GM12878 (cell line): ENCODE results near the gene CCNJ. TPM values are rescaled to one million over a fixed set of nuclear protein-coding genes. Genes with fewer than 3 reads are reported as not detected.

Source experiments
- ATF3 ChIP-seq: IDR thresholded peaks from 2 replicates; pipeline ENCODE4 v1.6.1; 2011; ENCODE audit warnings: low read depth, mild to moderate bottlenecking, low read length, moderate library complexity, borderline replicate concordance; ENCODE audit errors: extremely low read depth
- FOXK2 ChIP-seq: fragments of 450-650 bp; IDR thresholded peaks from 2 replicates; pipeline ENCODE4 v1.6.1; 2017; ENCODE audit warnings: mild to moderate bottlenecking, moderate library complexity
- GABPA ChIP-seq: IDR thresholded peaks from 2 replicates; pipeline ENCODE4 v1.6.1; 2014; ENCODE audit warnings: antibody characterized with exemption, low read depth, mild to moderate bottlenecking, inconsistent platforms
- MYB ChIP-seq: fragments of 150-350 bp; IDR thresholded peaks from 2 replicates; pipeline ENCODE4 v1.6.1; 2014; ENCODE audit warnings: mild to moderate bottlenecking, low read depth, low read length, borderline replicate concordance
- NBN ChIP-seq: fragments of 450-650 bp; IDR thresholded peaks from 2 replicates; pipeline ENCODE4 v1.6.1; 2016
- NFYA ChIP-seq: IDR thresholded peaks from 2 replicates; pipeline ENCODE4 v1.6.1; 2011; ENCODE audit warnings: low read depth, mild to moderate bottlenecking, low read length, improper control_type of control experiment, borderline replicate concordance
- PBX3 ChIP-seq: IDR thresholded peaks from 2 replicates; pipeline ENCODE4 v1.6.1; 2011; ENCODE audit warnings: mild to moderate bottlenecking, low read depth, low read length, moderate library complexity; ENCODE audit not compliant: insufficient replicate concordance
- PRDM15 ChIP-seq: fragments of 450-650 bp; formaldehyde crosslinking; IDR thresholded peaks from 2 replicates; pipeline ENCODE4 v1.4.0; 2020; ENCODE audit warnings: mild to moderate bottlenecking, moderate library complexity
- RAD21 ChIP-seq: IDR thresholded peaks from 2 replicates; pipeline ENCODE4 v1.6.1; 2011; ENCODE audit warnings: mild to moderate bottlenecking, low read depth, low read length, moderate library complexity; ENCODE audit not compliant: insufficient read depth
- SMAD5 ChIP-seq: IDR thresholded peaks from 2 replicates; pipeline ENCODE4 v1.6.1; 2016; ENCODE audit warnings: antibody characterized with exemption, low read depth
- polyA plus RNA-seq, 11 experiments: library from polyadenylated mRNA; depleted of rRNA in 4 of 11; unstranded in 6 of 11; stranded (reverse) in 5 of 11; fragments of >200 nt; fragmentation: Nextera tagmentation in 4 of 11; fragmentation: Illumina TruSeq in 1 of 11; extraction: Ambion mirVana in 4 of 11; extraction: Trizol in 1 of 11; gene quantifications; 1 replicate in 1 of 11; 2 replicates in 10 of 11; pipeline versions ENCODE4 v1.2.1 to v1.2.3, GENCODE V29; 2011 to 2016; ENCODE audit warnings: inconsistent platforms in 2 of 11, missing spikeins in 2 of 11, low read depth in 1 of 11
- total RNA-seq, 4 experiments: library from RNA; depleted of rRNA in 3 of 4; stranded (reverse); fragments of >200 nt in 3 of 4; fragmentation: Illumina TruSeq in 1 of 4; extraction: Trizol in 1 of 4; gene quantifications; 2 replicates each; pipeline versions ENCODE4 v1.2.1 to v1.2.3, GENCODE V29; 2013 to 2021

Gene CCNJ
- total and polyA plus RNA-seq, 10 of the 15 experiments (the other 5 are each of a cell fraction or from before 2014, with no cell fraction given), result 0.56 to 8.8 (median 6.6) TPM

- TF ChIP-seq PBX3 (no peak), RAD21 (no peak), SMAD5 (no peak), ATF3 (no peak), FOXK2 (no peak), NFYA (no peak), PRDM15 (CRISPR knock-in tag) (no peak), GABPA (no peak), MYB (no peak), NBN (no peak)
These were observed 50.6 kb downstream of the CCNJ start (continued) for GRCh38 chr10:96093948-96094347.
